Measurements from ENCODE around the gene FARP1. TPM values are rescaled to one million over a fixed set of nuclear protein-coding genes. Genes with fewer than 3 reads are reported as not detected.
"Not testable (repeated sequence)": the region's sequence is repeated elsewhere in the genome, so short reads cannot be mapped to it uniquely, and the experiment has no call there.

FARP1 gene
- total RNA-seq, 1 donor from 2014 or later, result 14.9 TPM

GRCh38 chr13:98353750-98354149 lies 210.9 kb downstream of the FARP1 start:
- no peak for DNase-seq (ENCODE audit: low read depth in 2 of 2)

GRCh38 chr13:98358937-98359336 lies 216.0 kb downstream of the FARP1 start:
- DNase-seq (ENCODE audit: low read depth in 2 of 2), result no peak

GRCh38 chr13:98360545-98360944 lies 217.7 kb downstream of the FARP1 start:
- no peak for DNase-seq (ENCODE audit: low read depth in 2 of 2)

GRCh38 chr13:98363326-98363725 lies 220.4 kb downstream of the FARP1 start:
- no peak for DNase-seq (ENCODE audit: low read depth in 2 of 2)

- DNase-seq (ENCODE audit: low read depth in 2 of 2), result no peak
These were observed 221.3 kb downstream of the FARP1 start for GRCh38 chr13:98364179-98364578.

- no peak for DNase-seq (ENCODE audit: low read depth in 2 of 2)
These were observed 221.8 kb downstream of the FARP1 start for GRCh38 chr13:98364647-98365046.

GRCh38 chr13:98365302-98365701 lies 222.4 kb downstream of the FARP1 start:
- DNase-seq (ENCODE audit: low read depth in 2 of 2), result no peak

GRCh38 chr13:98366010-98366409 lies 223.1 kb downstream of the FARP1 start:
- no peak for DNase-seq (ENCODE audit: low read depth in 2 of 2)

- DNase-seq (ENCODE audit: low read depth in 2 of 2), result no peak
These were observed 223.5 kb downstream of the FARP1 start for GRCh38 chr13:98366443-98366842.

GRCh38 chr13:98366959-98367358 lies 224.1 kb downstream of the FARP1 start:
- no peak for DNase-seq (ENCODE audit: low read depth in 2 of 2)

GRCh38 chr13:98368019-98368418 lies 225.1 kb downstream of the FARP1 start:
- no peak for DNase-seq (ENCODE audit: low read depth in 2 of 2)

GRCh38 chr13:98369520-98369919 lies 226.6 kb downstream of the FARP1 start:
- DNase-seq (ENCODE audit: low read depth in 2 of 2), result not testable (repeated sequence)

- no peak for DNase-seq (ENCODE audit: low read depth in 2 of 2)
These were observed 227.4 kb downstream of the FARP1 start for GRCh38 chr13:98370261-98370660.

- no peak for DNase-seq (ENCODE audit: low read depth in 2 of 2)
These were observed 228.1 kb downstream of the FARP1 start for GRCh38 chr13:98370806-98371515.

GRCh38 chr13:98371516-98372023 lies 228.7 kb downstream of the FARP1 start:
- no peak for DNase-seq (ENCODE audit: low read depth in 2 of 2)

GRCh38 chr13:98372876-98373275 lies 230.0 kb downstream of the FARP1 start:
- DNase-seq (ENCODE audit: low read depth in 2 of 2), result peak in 1 of 2 donors; percentile 9

GRCh38 chr13:98374750-98375149 lies 231.9 kb downstream of the FARP1 start:
- no peak for DNase-seq (ENCODE audit: low read depth in 2 of 2)

- DNase-seq (ENCODE audit: low read depth in 2 of 2), result no peak
These were observed 234.9 kb downstream of the FARP1 start for GRCh38 chr13:98377635-98378378.

- peak; percentile 5 to 32 for DNase-seq (ENCODE audit: low read depth in 2 of 2)
These were observed 241.8 kb downstream of the FARP1 start for GRCh38 chr13:98384739-98385138.

- no peak for DNase-seq (ENCODE audit: low read depth in 2 of 2)
These were observed 242.7 kb downstream of the FARP1 start for GRCh38 chr13:98385606-98386005.

- DNase-seq (ENCODE audit: low read depth in 2 of 2), result no peak
These were observed 243.7 kb downstream of the FARP1 start for GRCh38 chr13:98386637-98387036.

GRCh38 chr13:98389319-98389718 lies 246.4 kb downstream of the FARP1 start:
- peak in 1 of 2 donors; percentile 41 for DNase-seq (ENCODE audit: low read depth in 2 of 2)
